ENCODE measurements around the gene CCDC60.
A peak's percentile ranks its signal among the peaks of the same experiment; 100 is the strongest.

CCDC60 gene

GRCh38 chr12:119547001-119547400 is 212.5 kb downstream of the CCDC60 start:
- Histone ChIP-seq H3K4me1 (ENCODE audit: control insufficient read depth, low read length) (peaks cover 23% of the 10 kb centered on the region), H3K27me3 (ENCODE audit: control insufficient read depth, low read length) (peaks cover 7% of the 10 kb centered on the region), H3K27ac (ENCODE audit: low read depth, low read length) (no peak overlapping the region), H3F3A (ENCODE audit: control insufficient read depth, insufficient read depth) (no peaks in the 10 kb centered on the region), H3K36me3 (ENCODE audit: control insufficient read depth, low read length) (no peaks in the 10 kb centered on the region), H3K9me2 (replicated peaks; ENCODE audit: control insufficient read depth, low read length) (no peaks in the 10 kb centered on the region), H3K4me2 (ENCODE audit: low read length) (peak overlapping the region; percentile 32; the same call in 1 of the 2 replicates), H3K4me3 (ENCODE audit: low read length) (no peak overlapping the region), H3K79me2 (ENCODE audit: control insufficient read depth, low read length) (no peaks in the 10 kb centered on the region), H3K9me3 (ENCODE audit: control insufficient read depth, insufficient read depth, low read length) (no peaks in the 10 kb centered on the region), H4K20me1 (ENCODE audit: control insufficient read depth, insufficient read depth, low read depth, low read length) (no peaks in the 10 kb centered on the region)
- no peak for TF ChIP-seq CTCF (IDR thresholded peaks at IDR 0.05; ENCODE audit: low read depth, low read length, poor library complexity, severe bottlenecking)
- TF ChIP-seq EZH2phosphoT487 (IDR thresholded peaks at IDR 0.05; ENCODE audit: borderline replicate concordance, low read length) = no peak

DNA sequence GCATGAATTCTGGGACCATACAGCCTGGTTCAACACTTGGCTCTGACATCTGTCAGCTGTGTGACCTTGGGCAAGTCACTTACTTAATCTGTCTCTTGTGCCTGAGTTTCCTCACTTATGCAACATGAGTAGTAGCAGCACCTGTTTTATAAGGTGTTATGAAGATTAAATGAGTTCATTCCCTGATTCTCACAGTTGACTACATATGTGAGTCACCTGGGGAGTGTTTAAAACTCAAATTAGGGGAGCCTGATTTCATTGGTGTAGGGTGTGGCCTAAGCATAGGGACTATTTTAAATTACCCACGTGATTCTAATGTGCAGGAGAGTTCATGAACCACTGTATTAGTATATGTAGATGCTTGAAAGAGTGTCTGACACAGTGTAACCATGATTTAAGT is 222.3 kb downstream of the CCDC60 start:
- H3K36me3 ChIP-seq (ENCODE audit: control insufficient read depth, low read length) = no peaks in the 10 kb centered on the region
- TF ChIP-seq EZH2phosphoT487 (IDR thresholded peaks at IDR 0.05; ENCODE audit: borderline replicate concordance, low read length) = no peak
- TF ChIP-seq CTCF (IDR thresholded peaks at IDR 0.05; ENCODE audit: low read depth, low read length, poor library complexity, severe bottlenecking) = no peak
- H3F3A ChIP-seq (ENCODE audit: control insufficient read depth, insufficient read depth) = no peaks in the 10 kb centered on the region
- H4K20me1 ChIP-seq (ENCODE audit: control insufficient read depth, insufficient read depth, low read depth, low read length) = no peaks in the 10 kb centered on the region
- no peak overlapping the region for H3K4me3 ChIP-seq (ENCODE audit: low read length)
- no peaks in the 10 kb centered on the region for H3K27me3 ChIP-seq (ENCODE audit: control insufficient read depth, low read length)
- H3K4me1 ChIP-seq (ENCODE audit: control insufficient read depth, low read length) = no peaks in the 10 kb centered on the region
- no peak overlapping the region for H3K27ac ChIP-seq (ENCODE audit: low read depth, low read length)
- H3K4me2 ChIP-seq (ENCODE audit: low read length) = no peak overlapping the region
- no peaks in the 10 kb centered on the region for H3K9me3 ChIP-seq (ENCODE audit: control insufficient read depth, insufficient read depth, low read length)
- no peaks in the 10 kb centered on the region for H3K79me2 ChIP-seq (ENCODE audit: control insufficient read depth, low read length)
- H3K9me2 ChIP-seq (replicated peaks; ENCODE audit: control insufficient read depth, low read length) = no peaks in the 10 kb centered on the region

DNA sequence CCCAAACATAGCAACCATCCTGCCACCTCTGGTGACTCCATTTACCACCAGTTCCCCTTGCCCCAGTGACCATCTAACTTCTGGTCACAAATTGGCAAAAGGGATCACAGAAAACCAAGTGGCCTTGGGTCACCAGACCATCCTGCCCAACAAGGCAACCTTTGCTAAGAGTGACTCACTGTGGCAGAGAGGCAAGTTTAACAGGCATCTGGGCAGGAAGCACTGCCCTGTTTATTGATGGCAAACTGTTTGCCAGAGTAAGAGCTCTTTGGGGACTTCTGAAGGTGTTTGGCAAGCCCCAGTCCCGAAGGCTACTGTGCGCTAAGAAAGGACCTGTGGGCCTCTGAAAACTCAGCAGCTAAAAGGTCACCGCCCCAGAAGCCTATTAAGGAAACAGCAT is 230.9 kb downstream of the CCDC60 start:
- Histone ChIP-seq H3K4me2 (ENCODE audit: low read length) (no peak overlapping the region), H3K4me1 (ENCODE audit: control insufficient read depth, low read length) (no peaks in the 10 kb centered on the region), H3K27me3 (ENCODE audit: control insufficient read depth, low read length) (no peaks in the 10 kb centered on the region), H3K79me2 (ENCODE audit: control insufficient read depth, low read length) (no peaks in the 10 kb centered on the region), H3K9me3 (ENCODE audit: control insufficient read depth, insufficient read depth, low read length) (no peaks in the 10 kb centered on the region), H3K27ac (ENCODE audit: low read depth, low read length) (no peak overlapping the region), H3K4me3 (ENCODE audit: low read length) (no peak overlapping the region), H3K36me3 (ENCODE audit: control insufficient read depth, low read length) (no peaks in the 10 kb centered on the region), H3F3A (ENCODE audit: control insufficient read depth, insufficient read depth) (no peaks in the 10 kb centered on the region), H3K9me2 (replicated peaks; ENCODE audit: control insufficient read depth, low read length) (no peaks in the 10 kb centered on the region), H4K20me1 (ENCODE audit: control insufficient read depth, insufficient read depth, low read depth, low read length) (no peaks in the 10 kb centered on the region)
- TF ChIP-seq EZH2phosphoT487 (IDR thresholded peaks at IDR 0.05; ENCODE audit: borderline replicate concordance, low read length) (no peak), CTCF (IDR thresholded peaks at IDR 0.05; ENCODE audit: low read depth, low read length, poor library complexity, severe bottlenecking) (no peak)

DNA sequence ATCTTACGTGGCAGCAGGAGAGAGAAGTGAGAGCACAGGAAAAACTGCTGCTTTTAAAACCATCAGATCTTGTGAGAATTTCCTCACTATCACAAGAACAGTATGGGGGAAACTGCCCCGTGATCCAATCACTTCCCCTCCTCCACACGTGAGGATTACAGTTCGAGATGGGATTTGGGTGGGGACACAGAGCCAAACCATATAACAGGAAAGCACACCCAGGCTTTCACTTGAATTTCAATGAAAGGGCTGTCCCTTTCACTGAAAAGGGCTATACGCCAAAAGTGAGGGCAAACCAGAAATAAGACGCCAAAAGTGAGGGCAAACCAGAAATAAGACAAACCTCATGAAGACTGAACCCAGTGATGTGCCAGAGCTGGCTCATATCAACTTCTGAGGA is 236.2 kb downstream of the CCDC60 start:
- no peaks in the 10 kb centered on the region for H4K20me1 ChIP-seq (ENCODE audit: control insufficient read depth, insufficient read depth, low read depth, low read length)
- H3K27me3 ChIP-seq (ENCODE audit: control insufficient read depth, low read length) = no peaks in the 10 kb centered on the region
- H3F3A ChIP-seq (ENCODE audit: control insufficient read depth, insufficient read depth) = no peaks in the 10 kb centered on the region
- no peaks in the 10 kb centered on the region for H3K36me3 ChIP-seq (ENCODE audit: control insufficient read depth, low read length)
- no peaks in the 10 kb centered on the region for H3K9me2 ChIP-seq (replicated peaks; ENCODE audit: control insufficient read depth, low read length)
- no peaks in the 10 kb centered on the region for H3K9me3 ChIP-seq (ENCODE audit: control insufficient read depth, insufficient read depth, low read length)
- no peak overlapping the region for H3K4me3 ChIP-seq (ENCODE audit: low read length)
- TF ChIP-seq CTCF (IDR thresholded peaks at IDR 0.05; ENCODE audit: low read depth, low read length, poor library complexity, severe bottlenecking) (no peak), EZH2phosphoT487 (IDR thresholded peaks at IDR 0.05; ENCODE audit: borderline replicate concordance, low read length) (no peak)
- H3K4me2 ChIP-seq (ENCODE audit: low read length) = no peak overlapping the region
- no peak overlapping the region for H3K27ac ChIP-seq (ENCODE audit: low read depth, low read length)
- H3K79me2 ChIP-seq (ENCODE audit: control insufficient read depth, low read length) = no peaks in the 10 kb centered on the region
- peaks cover 8% of the 10 kb centered on the region for H3K4me1 ChIP-seq (ENCODE audit: control insufficient read depth, low read length)

Measured in DOHH2 (cell line).